Measurements from ENCODE around the gene CC2D2B.
"Not testable (repeated sequence)": the region's sequence is repeated elsewhere in the genome, so short reads cannot be mapped to it uniquely, and the experiment has no call there.

Gene CC2D2B

GRCh38 chr10:95866467-95866842, 41.3 kb upstream of the CC2D2B start:
- Histone ChIP-seq H3K36me3 (no peaks in the 10 kb centered on the region), H3K4me3 (ENCODE audit: low read depth, low read length) (no peak overlapping the region), H3K4me1 (no peaks in the 10 kb centered on the region), H3K9me3 (no peaks in the 10 kb centered on the region), H3K27me3 (no peaks in the 10 kb centered on the region)
- no peak for TF ChIP-seq CTCF (IDR thresholded peaks at IDR 0.05; ENCODE audit: low read depth, low read length)
- no peak for DNase-seq

GRCh38 chr10:95867866-95868265, 39.9 kb upstream of the CC2D2B start:
- H3K4me3 ChIP-seq (ENCODE audit: low read depth, low read length) = no peak overlapping the region
- DNase-seq = no peak
- no peaks in the 10 kb centered on the region for H3K27me3 ChIP-seq
- no peaks in the 10 kb centered on the region for H3K9me3 ChIP-seq
- no peaks in the 10 kb centered on the region for H3K4me1 ChIP-seq
- no peaks in the 10 kb centered on the region for H3K36me3 ChIP-seq
- no peak for TF ChIP-seq CTCF (IDR thresholded peaks at IDR 0.05; ENCODE audit: low read depth, low read length)

- Histone ChIP-seq H3K4me1 (no peaks in the 10 kb centered on the region), H3K9me3 (no peaks in the 10 kb centered on the region), H3K4me3 (ENCODE audit: low read depth, low read length) (no peak overlapping the region), H3K36me3 (no peaks in the 10 kb centered on the region; the same call in 1 of the 2 replicates), H3K27me3 (no peaks in the 10 kb centered on the region)
- TF ChIP-seq CTCF (IDR thresholded peaks at IDR 0.05; ENCODE audit: low read depth, low read length) = no peak
- DNase-seq = no peak
Observed at GRCh38 chr10:95872158-95872711, 35.5 kb upstream of the CC2D2B start.

- no peaks in the 10 kb centered on the region for H3K9me3 ChIP-seq
- no peaks in the 10 kb centered on the region for H3K27me3 ChIP-seq
- no peak for TF ChIP-seq CTCF (IDR thresholded peaks at IDR 0.05; ENCODE audit: low read depth, low read length)
- H3K36me3 ChIP-seq = no peaks in the 10 kb centered on the region; the same call in 1 of the 2 replicates
- H3K4me1 ChIP-seq = no peaks in the 10 kb centered on the region
- no peak for DNase-seq
- no peak overlapping the region for H3K4me3 ChIP-seq (ENCODE audit: low read depth, low read length)
Observed at GRCh38 chr10:95873139-95873538, 34.6 kb upstream of the CC2D2B start.

GRCh38 chr10:95873651-95874050, 34.1 kb upstream of the CC2D2B start:
- TF ChIP-seq CTCF (IDR thresholded peaks at IDR 0.05; ENCODE audit: low read depth, low read length) = no peak
- no peaks in the 10 kb centered on the region for H3K4me1 ChIP-seq
- H3K9me3 ChIP-seq = no peaks in the 10 kb centered on the region
- no peaks in the 10 kb centered on the region; the same call in 1 of the 2 replicates for H3K36me3 ChIP-seq
- no peak overlapping the region for H3K4me3 ChIP-seq (ENCODE audit: low read depth, low read length)
- no peak for DNase-seq
- H3K27me3 ChIP-seq = no peaks in the 10 kb centered on the region

GRCh38 chr10:95874783-95875182, 33.0 kb upstream of the CC2D2B start:
- not testable (repeated sequence) for H3K27me3 ChIP-seq; H3K36me3 ChIP-seq; H3K4me1 ChIP-seq; DNase-seq; H3K4me3 ChIP-seq (ENCODE audit: low read depth, low read length); H3K9me3 ChIP-seq

- H3K27me3 ChIP-seq = no peaks in the 10 kb centered on the region
- H3K4me3 ChIP-seq (ENCODE audit: low read depth, low read length) = no peak overlapping the region
- no peaks in the 10 kb centered on the region; the same call in 1 of the 2 replicates for H3K36me3 ChIP-seq
- H3K9me3 ChIP-seq = no peaks in the 10 kb centered on the region
- TF ChIP-seq CTCF (IDR thresholded peaks at IDR 0.05; ENCODE audit: low read depth, low read length) = no peak
- no peaks in the 10 kb centered on the region for H3K4me1 ChIP-seq
- no peak for DNase-seq
Observed at GRCh38 chr10:95876756-95877155, 31.0 kb upstream of the CC2D2B start.
